Right atrium auricular region (tissue), 2 donors: Measurements from ENCODE around the gene PRR5L. TPM values are rescaled to one million over a fixed set of nuclear protein-coding genes. Genes with fewer than 3 reads are reported as not detected.

ENCODE experiments used
- DNase-seq: peaks from one replicate; pipeline ENCODE4 v3.0.0-alpha.2; 2019; ENCODE audit warnings: low spot score
- H3K27ac ChIP-seq, 2 donors: fragments of 200-600 bp; sonication (generic); 1 replicate in 1 of 2; 2 replicates in 1 of 2; pipeline ENCODE4 v1.5.1; 2016 to 2019
- H3K27me3 ChIP-seq, 2 donors: fragments of 200-600 bp; sonication (generic); one replicate each; pipeline versions ENCODE4 v1.5.1 to v1.6.0; 2017 to 2019
- H3K36me3 ChIP-seq: fragments of 200-600 bp; sonication (generic); one replicate; pipeline ENCODE4 v1.5.1; 2016
- H3K4me1 ChIP-seq, 2 donors: fragments of 200-600 bp; sonication (generic); one replicate each; pipeline versions ENCODE4 v1.5.1 to v1.6.0; 2017 to 2019
- H3K4me3 ChIP-seq, 2 donors: fragments of 200-600 bp; sonication (generic); 1 replicate in 1 of 2; 2 replicates in 1 of 2; pipeline ENCODE4 v1.5.1; 2017 to 2019; ENCODE audit warnings: mild to moderate bottlenecking in 1 of 2, moderate library complexity in 1 of 2
- H3K9me3 ChIP-seq, 2 donors: fragments of 200-600 bp; sonication (generic); one replicate each; pipeline ENCODE4 v1.5.1; 2019
- CTCF ChIP-seq, 2 donors: fragments of 200-600 bp; sonication (generic); IDR thresholded peaks; one replicate each; pipeline ENCODE4 v1.5.1; 2019; ENCODE audit warnings: antibody characterized with exemption in 2 of 2
- total RNA-seq, 2 donors: library from RNA; depleted of rRNA; stranded (reverse); fragments of >200 nt; gene quantifications; one replicate each; pipeline ENCODE4 v1.1.0, GENCODE V29; 2016

The PRR5L gene
- total RNA-seq, 2 donors from 2014 or later, result 1.3 to 6.8 TPM

- no peak for TF ChIP-seq CTCF (IDR thresholded peaks at IDR 0.05)
- Histone ChIP-seq H3K4me3 (no peak overlapping the region), H3K4me1 (no peaks in the 10 kb centered on the region), H3K27me3 (no peaks in the 10 kb centered on the region), H3K9me3 (no peaks in the 10 kb centered on the region), H3K36me3 (no peaks in the 10 kb centered on the region), H3K27ac (no peak overlapping the region)
- no peak for DNase-seq
Measured at GRCh38 chr11:36330411-36330810, 34.3 kb downstream of the PRR5L start.

DNA sequence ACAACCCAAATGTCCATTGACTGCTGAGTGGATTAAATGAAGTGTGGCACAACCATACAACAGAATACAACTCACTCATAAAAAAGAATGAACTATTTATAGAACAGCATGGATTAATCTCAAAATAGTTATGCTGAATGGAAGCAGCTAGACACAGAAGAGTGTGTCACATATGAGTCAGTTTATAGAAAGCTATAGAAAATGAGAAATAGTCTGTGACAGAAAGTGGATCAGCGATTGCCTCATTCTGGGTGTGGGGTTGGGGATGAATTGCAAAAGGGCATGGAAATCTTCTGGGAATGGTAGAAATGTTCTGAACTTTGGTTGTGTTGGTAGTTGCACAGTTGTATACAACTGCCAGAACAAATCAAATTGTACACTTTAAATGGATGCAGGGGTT, 37.4 kb downstream of the PRR5L start:
- no peak for DNase-seq
- no peak for TF ChIP-seq CTCF (IDR thresholded peaks at IDR 0.05)

GRCh38 chr11:36333897-36334296, 37.8 kb downstream of the PRR5L start:
- DNase-seq, result no peak
- Histone ChIP-seq H3K27me3 (no peaks in the 10 kb centered on the region), H3K4me3 (no peak overlapping the region), H3K36me3 (no peaks in the 10 kb centered on the region), H3K4me1 (no peaks in the 10 kb centered on the region), H3K27ac (no peak overlapping the region), H3K9me3 (no peaks in the 10 kb centered on the region)
- TF ChIP-seq CTCF (IDR thresholded peaks at IDR 0.05), result no peak

More for the DNA sequence above, 37.4 kb downstream of the PRR5L start:
- no peaks in the 10 kb centered on the region for H3K36me3 ChIP-seq
- no peak overlapping the region for H3K4me3 ChIP-seq
- no peaks in the 10 kb centered on the region for H3K4me1 ChIP-seq
- H3K9me3 ChIP-seq, result no peaks in the 10 kb centered on the region
- no peaks in the 10 kb centered on the region for H3K27me3 ChIP-seq
- H3K27ac ChIP-seq, result no peak overlapping the region

DNA sequence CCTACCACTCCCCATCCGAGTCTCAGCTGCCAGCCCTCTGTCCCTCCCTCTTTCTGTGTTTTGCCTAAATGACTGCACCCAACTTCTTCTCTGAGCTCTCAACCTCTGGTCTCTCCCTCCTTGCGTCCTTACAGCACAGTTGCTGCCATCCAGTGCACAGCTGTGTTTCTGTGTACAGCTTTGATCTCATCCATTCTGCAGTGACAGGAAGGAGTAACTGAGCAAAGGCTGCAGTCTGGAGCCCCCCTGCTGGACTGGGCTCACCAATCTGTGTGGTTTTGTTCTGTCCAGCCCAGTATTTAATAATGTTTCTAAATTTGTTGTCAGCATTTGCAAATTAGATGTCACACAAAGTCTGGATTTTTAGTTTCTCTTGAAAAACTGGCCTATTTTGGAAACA, 43.8 kb downstream of the PRR5L start:
- H3K9me3 ChIP-seq, result no peaks in the 10 kb centered on the region

DNA sequence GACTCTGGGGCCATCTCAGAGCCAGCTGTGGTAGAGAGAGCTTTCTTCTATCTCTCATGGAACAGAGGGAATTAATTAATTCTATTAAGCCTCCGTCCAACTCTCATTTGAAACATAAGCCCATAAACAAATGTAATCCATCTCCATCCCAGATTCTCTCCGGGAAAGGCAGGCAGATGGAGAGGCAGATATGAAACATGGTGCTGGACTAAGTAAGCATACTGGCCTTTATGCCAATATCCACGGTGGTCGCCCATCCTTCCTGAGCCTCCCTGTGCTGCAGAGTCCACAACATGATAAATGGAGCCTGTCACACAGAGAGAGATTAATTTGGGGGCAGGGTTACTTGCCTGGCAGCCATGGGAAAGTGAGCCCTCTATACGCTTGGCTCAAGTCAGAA, 44.8 kb downstream of the PRR5L start:
- no peak for DNase-seq
- no peak for TF ChIP-seq CTCF (IDR thresholded peaks at IDR 0.05)
- no peaks in the 10 kb centered on the region for H3K27me3 ChIP-seq

More for the DNA sequence above, 43.8 kb downstream of the PRR5L start:
- H3K4me3 ChIP-seq, result no peak overlapping the region
- no peak for DNase-seq
- no peaks in the 10 kb centered on the region for H3K27me3 ChIP-seq
- no peak overlapping the region for H3K27ac ChIP-seq
- no peaks in the 10 kb centered on the region for H3K4me1 ChIP-seq
- no peaks in the 10 kb centered on the region for H3K36me3 ChIP-seq
- TF ChIP-seq CTCF (IDR thresholded peaks at IDR 0.05), result no peak

GRCh38 chr11:36341915-36342314, 45.8 kb downstream of the PRR5L start:
- Histone ChIP-seq H3K27ac (no peak overlapping the region), H3K4me3 (no peak overlapping the region), H3K27me3 (no peaks in the 10 kb centered on the region), H3K4me1 (no peaks in the 10 kb centered on the region), H3K36me3 (no peaks in the 10 kb centered on the region), H3K9me3 (no peaks in the 10 kb centered on the region)
- TF ChIP-seq CTCF (IDR thresholded peaks at IDR 0.05), result no peak
- DNase-seq, result no peak

More for the DNA sequence above, 44.8 kb downstream of the PRR5L start:
- H3K4me1 ChIP-seq, result no peaks in the 10 kb centered on the region
- no peaks in the 10 kb centered on the region for H3K9me3 ChIP-seq
- no peak overlapping the region for H3K27ac ChIP-seq
- no peak overlapping the region for H3K4me3 ChIP-seq
- no peaks in the 10 kb centered on the region for H3K36me3 ChIP-seq
